Panc1 (cell line): ENCODE data around the gene RAB11FIP3. TPM values are rescaled to one million over a fixed set of nuclear protein-coding genes. Genes with fewer than 3 reads are reported as not detected.

Experiments
- ATAC-seq: fragments of 200-7000 bp; cut with Tn5 transposase; 2 replicates; pipeline ENCODE4 v1.9.1; 2020; ENCODE audit warnings: mild to moderate bottlenecking, moderate library complexity
- BruUV-seq: library from RNA; stranded (reverse); fragments of 400-500 nt; replicated peaks from 2 replicates; lab custom pipeline; 2021; lab: Mats Ljungman, UMichigan
- CTCF ChIA-PET: fragments of 300-600 bp; sonication (Branson Sonifier 250); formaldehyde crosslinking; loops from one replicate; lab custom pipeline; 2022; ENCODE audit warnings: antibody characterized with exemption; lab: Charles Lee
- POLR2A ChIA-PET: fragments of 300-600 bp; sonication (Branson Sonifier 250); formaldehyde crosslinking; loops from one replicate; lab custom pipeline; 2022; ENCODE audit warnings: antibody characterized with exemption; lab: Charles Lee
- DNase-seq: peaks from one replicate; pipeline ENCODE4 v3.0.0-alpha.2; 2010; ENCODE audit warnings: low read depth, low spot score
- H3K27ac ChIP-seq: 2 replicates; pipeline ENCODE4 v1.5.1; 2011; ENCODE audit warnings: mild to moderate bottlenecking, low read length, inconsistent platforms
- H3K27me3 ChIP-seq: fragments of 200-500 bp; sonication (Bioruptor generic); 2 replicates; pipeline ENCODE4 v1.6.0; 2014; ENCODE audit warnings: low read length, inconsistent platforms; ENCODE audit not compliant: control insufficient read depth, insufficient read depth
- H3K36me3 ChIP-seq: fragments of 200-500 bp; sonication (Bioruptor generic); 2 replicates; pipeline ENCODE4 v1.5.1; 2014; ENCODE audit warnings: inconsistent platforms, mild to moderate bottlenecking, low read length, moderate library complexity; ENCODE audit not compliant: control insufficient read depth, insufficient read depth
- H3K4me1 ChIP-seq: 2 replicates; pipeline ENCODE4 v1.5.1; 2011; ENCODE audit warnings: inconsistent platforms, mild to moderate bottlenecking, low read length, moderate library complexity; ENCODE audit not compliant: control insufficient read depth, insufficient read depth
- H3K4me3 ChIP-seq, 2 experiments: 2 replicates each; pipeline ENCODE4 v1.5.1; 2011 to 2012; ENCODE audit warnings: low read depth in 2 of 2, low read length in 2 of 2, mild to moderate bottlenecking in 2 of 2, inconsistent platforms in 1 of 2, moderate library complexity in 1 of 2
- H3K9me3 ChIP-seq: fragments of 200-500 bp; sonication (Bioruptor generic); 2 replicates; pipeline ENCODE4 v1.5.1; 2014; ENCODE audit warnings: low read depth, mild to moderate bottlenecking, inconsistent platforms, low read length, moderate library complexity; ENCODE audit not compliant: control insufficient read depth, insufficient read depth
- POLR2AphosphoS5 ChIP-seq: IDR thresholded peaks from 2 replicates; pipeline ENCODE4 v1.6.1; 2012; ENCODE audit warnings: mild to moderate bottlenecking, low read depth, low read length, moderate library complexity
- SIN3A ChIP-seq: IDR thresholded peaks from 2 replicates; pipeline ENCODE4 v1.6.1; 2012; ENCODE audit warnings: low read depth, mild to moderate bottlenecking, low read length, moderate library complexity, borderline replicate concordance; ENCODE audit not compliant: insufficient read depth
- TCF7L2 ChIP-seq: IDR thresholded peaks from 2 replicates; pipeline ENCODE4 v1.6.1; 2011; ENCODE audit warnings: mild to moderate bottlenecking, low read depth, low read length, inconsistent platforms
- in situ Hi-C: cut with HindIII; loops from 2 replicates; pipeline ENCODE4 v1.10.0; 2016; ENCODE audit warnings: low sequenced_read_pairs, low pct_unique_long_range_greater_than_20kb
- intact Hi-C: fragments of 100-400 bp; cut with micrococcal nuclease; formaldehyde crosslinking; loops from one replicate; pipeline ENCODE4 v1.10.0; 2022; ENCODE audit not compliant: unreplicated experiment
- total RNA-seq: library from RNA; stranded (reverse); gene quantifications from one replicate; pipeline ENCODE4 v1.2.1, GENCODE V29; 2021; ENCODE audit not compliant: unreplicated experiment
- TF ChIP-seq, protein P1 (sequence below): fragments of 450-650 bp; IDR thresholded peaks from 2 replicates; pipeline ENCODE4 v1.5.1; 2017; ENCODE audit warnings: mild to moderate bottlenecking
- TF ChIP-seq, protein P2 (sequence below), 2 experiments: IDR thresholded peaks; 2 replicates each; pipeline ENCODE4 v1.6.1; 2011 to 2012; ENCODE audit warnings: low read depth in 2 of 2, control low read depth in 1 of 2, low read length in 1 of 2, mild to moderate bottlenecking in 1 of 2, moderate library complexity in 1 of 2; ENCODE audit not compliant: insufficient read depth in 1 of 2

Gene RAB11FIP3
- total RNA-seq, 1 experiment from 2014 or later: 57.3 TPM

DNA sequence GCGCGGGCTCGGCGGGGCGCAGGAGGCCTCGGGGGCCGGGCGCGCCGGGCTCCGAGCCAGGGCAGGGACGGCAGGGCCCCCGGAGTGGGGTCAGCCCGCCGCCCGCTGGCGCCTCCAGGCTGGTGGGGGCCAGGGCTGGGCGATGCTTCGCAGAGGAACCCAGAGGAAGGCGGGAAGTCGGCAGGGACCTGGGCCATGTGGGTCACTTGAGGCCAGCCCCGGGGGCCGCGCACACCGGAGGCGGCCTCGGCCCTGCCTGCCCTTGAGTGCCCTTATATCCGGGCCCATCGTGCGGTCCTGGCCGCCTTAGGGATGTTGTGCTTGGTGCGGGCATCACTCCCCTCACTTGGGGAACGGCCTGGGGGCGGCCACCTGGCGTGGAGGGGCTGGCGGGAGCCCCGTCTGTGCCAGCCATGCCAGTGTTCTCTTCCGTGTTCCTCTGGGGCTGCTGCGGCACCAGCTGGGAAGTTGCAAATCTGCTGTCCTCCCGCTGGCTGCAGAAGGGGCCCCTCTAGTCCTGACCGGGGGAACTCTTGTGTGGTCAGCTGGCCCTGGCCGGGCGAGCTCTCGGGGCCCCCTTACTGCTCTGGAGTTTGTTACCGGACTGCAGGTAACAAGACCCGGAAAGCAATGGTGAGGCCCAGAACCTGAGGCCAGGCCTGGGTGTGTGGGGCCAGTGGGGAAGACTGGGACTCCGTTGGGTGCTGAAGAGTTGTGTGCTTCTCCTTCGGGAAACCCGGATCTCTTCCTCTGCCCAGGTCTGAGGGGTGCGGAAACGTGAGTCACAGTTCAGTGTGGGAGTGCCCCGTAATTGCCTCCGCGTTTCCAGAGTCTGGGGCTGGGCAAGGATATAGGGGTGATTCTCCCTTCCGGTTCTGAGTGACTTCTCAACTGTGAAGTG, 102.9 kb downstream of the RAB11FIP3 start:
- TSS peak; percentile 69 for BruUV-seq
- peaks cover 43% of the 10 kb centered on the region for H3K4me1 ChIP-seq
- peak; percentile 5; the same call in 1 of the 2 replicates for ATAC-seq
- H3K9me3 ChIP-seq: no peaks in the 10 kb centered on the region
- H3K4me3 ChIP-seq: peak overlapping the region; percentile 82 to 86
- TF ChIP-seq TCF7L2 (no peak), POLR2AphosphoS5 (no peak), SIN3A (no peak)
- TF ChIP-seq, protein P1, sequence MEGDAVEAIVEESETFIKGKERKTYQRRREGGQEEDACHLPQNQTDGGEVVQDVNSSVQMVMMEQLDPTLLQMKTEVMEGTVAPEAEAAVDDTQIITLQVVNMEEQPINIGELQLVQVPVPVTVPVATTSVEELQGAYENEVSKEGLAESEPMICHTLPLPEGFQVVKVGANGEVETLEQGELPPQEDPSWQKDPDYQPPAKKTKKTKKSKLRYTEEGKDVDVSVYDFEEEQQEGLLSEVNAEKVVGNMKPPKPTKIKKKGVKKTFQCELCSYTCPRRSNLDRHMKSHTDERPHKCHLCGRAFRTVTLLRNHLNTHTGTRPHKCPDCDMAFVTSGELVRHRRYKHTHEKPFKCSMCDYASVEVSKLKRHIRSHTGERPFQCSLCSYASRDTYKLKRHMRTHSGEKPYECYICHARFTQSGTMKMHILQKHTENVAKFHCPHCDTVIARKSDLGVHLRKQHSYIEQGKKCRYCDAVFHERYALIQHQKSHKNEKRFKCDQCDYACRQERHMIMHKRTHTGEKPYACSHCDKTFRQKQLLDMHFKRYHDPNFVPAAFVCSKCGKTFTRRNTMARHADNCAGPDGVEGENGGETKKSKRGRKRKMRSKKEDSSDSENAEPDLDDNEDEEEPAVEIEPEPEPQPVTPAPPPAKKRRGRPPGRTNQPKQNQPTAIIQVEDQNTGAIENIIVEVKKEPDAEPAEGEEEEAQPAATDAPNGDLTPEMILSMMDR: no peak
- TF ChIP-seq, protein P2, sequence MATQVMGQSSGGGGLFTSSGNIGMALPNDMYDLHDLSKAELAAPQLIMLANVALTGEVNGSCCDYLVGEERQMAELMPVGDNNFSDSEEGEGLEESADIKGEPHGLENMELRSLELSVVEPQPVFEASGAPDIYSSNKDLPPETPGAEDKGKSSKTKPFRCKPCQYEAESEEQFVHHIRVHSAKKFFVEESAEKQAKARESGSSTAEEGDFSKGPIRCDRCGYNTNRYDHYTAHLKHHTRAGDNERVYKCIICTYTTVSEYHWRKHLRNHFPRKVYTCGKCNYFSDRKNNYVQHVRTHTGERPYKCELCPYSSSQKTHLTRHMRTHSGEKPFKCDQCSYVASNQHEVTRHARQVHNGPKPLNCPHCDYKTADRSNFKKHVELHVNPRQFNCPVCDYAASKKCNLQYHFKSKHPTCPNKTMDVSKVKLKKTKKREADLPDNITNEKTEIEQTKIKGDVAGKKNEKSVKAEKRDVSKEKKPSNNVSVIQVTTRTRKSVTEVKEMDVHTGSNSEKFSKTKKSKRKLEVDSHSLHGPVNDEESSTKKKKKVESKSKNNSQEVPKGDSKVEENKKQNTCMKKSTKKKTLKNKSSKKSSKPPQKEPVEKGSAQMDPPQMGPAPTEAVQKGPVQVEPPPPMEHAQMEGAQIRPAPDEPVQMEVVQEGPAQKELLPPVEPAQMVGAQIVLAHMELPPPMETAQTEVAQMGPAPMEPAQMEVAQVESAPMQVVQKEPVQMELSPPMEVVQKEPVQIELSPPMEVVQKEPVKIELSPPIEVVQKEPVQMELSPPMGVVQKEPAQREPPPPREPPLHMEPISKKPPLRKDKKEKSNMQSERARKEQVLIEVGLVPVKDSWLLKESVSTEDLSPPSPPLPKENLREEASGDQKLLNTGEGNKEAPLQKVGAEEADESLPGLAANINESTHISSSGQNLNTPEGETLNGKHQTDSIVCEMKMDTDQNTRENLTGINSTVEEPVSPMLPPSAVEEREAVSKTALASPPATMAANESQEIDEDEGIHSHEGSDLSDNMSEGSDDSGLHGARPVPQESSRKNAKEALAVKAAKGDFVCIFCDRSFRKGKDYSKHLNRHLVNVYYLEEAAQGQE (IDR thresholded peaks at IDR 0.05; ENCODE audit: insufficient read depth in 1 of 2, low read depth in 2 of 2, low read length in 1 of 2): no peak
- H3K36me3 ChIP-seq: no peaks in the 10 kb centered on the region
- in situ Hi-C loops: no loop called here
- intact Hi-C loops: no loop called here
- H3K27ac ChIP-seq: peak overlapping the region; percentile 79
- no peak for DNase-seq
- POLR2A ChIA-PET: no interaction called here
- CTCF ChIA-PET: interaction anchor here (1.3 kb wide), 1 partner anchor 15 kb away, joined by 8 read pairs; no protein-coding TSS in a partner anchor
- no peaks in the 10 kb centered on the region for H3K27me3 ChIP-seq

DNA sequence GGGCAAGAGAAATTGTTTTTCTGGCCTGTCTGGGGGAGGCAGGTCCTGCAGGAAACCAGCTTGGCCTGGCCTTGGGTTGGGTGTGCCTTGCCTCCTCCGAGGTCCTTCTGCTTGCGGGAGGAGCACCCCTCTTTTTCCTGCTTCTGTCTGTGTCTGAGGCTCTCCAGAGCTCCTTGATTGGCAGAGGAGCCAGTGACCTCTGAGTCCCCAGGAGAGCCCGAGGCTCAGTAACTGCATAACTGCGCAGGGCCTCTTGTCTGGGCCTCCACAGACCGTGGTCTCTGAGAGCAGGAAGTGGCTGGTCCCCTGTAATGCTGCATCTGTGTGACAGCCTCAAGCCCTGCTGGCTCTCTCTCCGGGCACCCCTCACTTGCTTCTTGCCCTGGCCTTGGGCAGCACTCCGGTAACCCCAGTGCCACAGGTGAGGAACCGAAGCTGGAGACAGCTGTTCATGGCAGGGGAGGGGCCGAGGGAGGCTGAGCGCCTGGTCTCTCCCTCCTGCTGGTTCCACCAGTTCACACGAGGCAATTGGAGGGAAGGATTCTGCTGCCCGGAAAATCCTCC, 103.6 kb downstream of the RAB11FIP3 start:
- POLR2A ChIA-PET: no interaction called here
- CTCF ChIA-PET: interaction anchor here (1.3 kb wide), 1 partner anchor 14 kb away, joined by 8 read pairs; no protein-coding TSS in a partner anchor
- BruUV-seq: no TSS peak

More for the DNA sequence above, 103.6 kb downstream of the RAB11FIP3 start:
- ATAC-seq (no peak), DNase-seq (no peak)
- H3K9me3 ChIP-seq: no peaks in the 10 kb centered on the region
- H3K27me3 ChIP-seq: no peaks in the 10 kb centered on the region
- H3K36me3 ChIP-seq: no peaks in the 10 kb centered on the region
- intact Hi-C loops: no loop called here
- peak overlapping the region; percentile 82 to 86 for H3K4me3 ChIP-seq
- TF ChIP-seq, protein P2 (IDR thresholded peaks at IDR 0.05; ENCODE audit: insufficient read depth in 1 of 2, low read depth in 2 of 2, low read length in 1 of 2): no peak
- TF ChIP-seq POLR2AphosphoS5 (no peak), SIN3A (no peak), TCF7L2 (no peak)
- TF ChIP-seq, protein P1: no peak
- peaks cover 50% of the 10 kb centered on the region for H3K4me1 ChIP-seq
- H3K27ac ChIP-seq: peak overlapping the region; percentile 79
- in situ Hi-C loops: no loop called here
